ENCODE data around the gene HIVEP3. TPM values are rescaled to one million over a fixed set of nuclear protein-coding genes. Genes with fewer than 3 reads are reported as not detected.

Gene HIVEP3
- total RNA-seq, 1 donor from 2014 or later, result 8.9 TPM

GRCh38 chr1:41754540-41754939, 164.2 kb downstream of the HIVEP3 start:
- peaks cover 5% of the 10 kb centered on the region for H3K4me1 Mint-ChIP-seq (ENCODE audit: low read depth, unreplicated experiment)
- H3K27ac Mint-ChIP-seq (ENCODE audit: unreplicated experiment), result no peak overlapping the region
- no peak for FAIRE-seq

GRCh38 chr1:41752514-41753170, 166.1 kb downstream of the HIVEP3 start:
- H3K4me1 Mint-ChIP-seq (ENCODE audit: low read depth, unreplicated experiment), result peaks cover 5% of the 10 kb centered on the region
- H4K20me1 ChIP-seq (ENCODE audit: insufficient read depth, low read length), result no peaks in the 10 kb centered on the region
- TF ChIP-seq CTCF (IDR thresholded peaks at IDR 0.05; ENCODE audit: insufficient read depth, low read depth, low read length) (no peak), EZH2 (IDR thresholded peaks at IDR 0.05; ENCODE audit: insufficient read depth, low read length) (no peak)
- no peaks in the 10 kb centered on the region for H3K36me3 Mint-ChIP-seq (ENCODE audit: low read depth, unreplicated experiment)
- no peaks in the 10 kb centered on the region for H3K79me2 ChIP-seq (ENCODE audit: insufficient read depth, low read length)
- no peak overlapping the region for H3K4me3 Mint-ChIP-seq (ENCODE audit: unreplicated experiment)
- no peaks in the 10 kb centered on the region for H3K9me3 ChIP-seq (ENCODE audit: insufficient read depth, low read depth, low read length)
- peak overlapping the region; percentile 46 for H3K27ac ChIP-seq (ENCODE audit: low read depth, low read length)
- H3K27me3 Mint-ChIP-seq (ENCODE audit: low read depth, unreplicated experiment), result peaks cover 21% of the 10 kb centered on the region
- peaks cover 21% of the 10 kb centered on the region for H3K4me1 ChIP-seq (ENCODE audit: insufficient read depth, low read length)
- H3K4me2 ChIP-seq (ENCODE audit: low read length), result peak overlapping the region; percentile 50
- no peak for DNase-seq (ENCODE audit: low read depth)
- no peaks in the 10 kb centered on the region for H3K27me3 ChIP-seq (ENCODE audit: insufficient read depth, low read length)
- H3K36me3 ChIP-seq (ENCODE audit: insufficient read depth, low read length), result no peaks in the 10 kb centered on the region
- no peak overlapping the region for H2AFZ ChIP-seq (ENCODE audit: low read depth, low read length)
- peak overlapping the region; percentile 26 for H3K9ac ChIP-seq (ENCODE audit: low read length)
- peaks cover 2% of the 10 kb centered on the region for H3K9me3 Mint-ChIP-seq (ENCODE audit: unreplicated experiment)
- no peak overlapping the region for H3K27ac Mint-ChIP-seq (ENCODE audit: unreplicated experiment)
- H3K4me3 ChIP-seq (ENCODE audit: insufficient read depth, low read depth, low read length), result no peak overlapping the region
- no peak for FAIRE-seq

More at GRCh38 chr1:41754540-41754939, 164.2 kb downstream of the HIVEP3 start:
- no peaks in the 10 kb centered on the region for H3K9me3 ChIP-seq (ENCODE audit: insufficient read depth, low read depth, low read length)
- Mint-ChIP-seq H3K27me3 (ENCODE audit: low read depth, unreplicated experiment) (peaks cover 12% of the 10 kb centered on the region), H3K36me3 (ENCODE audit: low read depth, unreplicated experiment) (no peaks in the 10 kb centered on the region), H3K4me3 (ENCODE audit: unreplicated experiment) (no peak overlapping the region), H3K9me3 (ENCODE audit: unreplicated experiment) (no peaks in the 10 kb centered on the region)
- no peaks in the 10 kb centered on the region for H4K20me1 ChIP-seq (ENCODE audit: insufficient read depth, low read length)
- no peak for DNase-seq (ENCODE audit: low read depth)
- H3K4me3 ChIP-seq (ENCODE audit: insufficient read depth, low read depth, low read length), result no peak overlapping the region
- H3K9ac ChIP-seq (ENCODE audit: low read length), result no peak overlapping the region
- no peak overlapping the region for H3K27ac ChIP-seq (ENCODE audit: low read depth, low read length)
- no peak overlapping the region for H2AFZ ChIP-seq (ENCODE audit: low read depth, low read length)
- no peaks in the 10 kb centered on the region for H3K27me3 ChIP-seq (ENCODE audit: insufficient read depth, low read length)
- no peaks in the 10 kb centered on the region for H3K36me3 ChIP-seq (ENCODE audit: insufficient read depth, low read length)
- H3K4me1 ChIP-seq (ENCODE audit: insufficient read depth, low read length), result peaks cover 33% of the 10 kb centered on the region
- no peak overlapping the region for H3K4me2 ChIP-seq (ENCODE audit: low read length)
- no peaks in the 10 kb centered on the region for H3K79me2 ChIP-seq (ENCODE audit: insufficient read depth, low read length)
- TF ChIP-seq EZH2 (IDR thresholded peaks at IDR 0.05; ENCODE audit: insufficient read depth, low read length), result no peak
- TF ChIP-seq CTCF (IDR thresholded peaks at IDR 0.05; ENCODE audit: insufficient read depth, low read depth, low read length), result no peak

Data from astrocyte (in vitro differentiated cells and primary cell).